H1 (cell line): Measurements from ENCODE around the gene TTC4. TPM values are rescaled to one million over a fixed set of nuclear protein-coding genes. Genes with fewer than 3 reads are reported as not detected.
A peak's percentile ranks its signal among the peaks of the same experiment; 100 is the strongest.

Experiments used
- CTCF ChIA-PET: fragments of 300-600 bp; sonication (Branson Sonifier 250); formaldehyde crosslinking; loops from one replicate; lab custom pipeline; 2021; ENCODE audit not compliant: partially characterized antibody; lab: Charles Lee
- POLR2A ChIA-PET: fragments of 300-600 bp; sonication (Branson Sonifier 250); formaldehyde crosslinking; loops from one replicate; lab custom pipeline; 2021; ENCODE audit warnings: inconsistent platforms; ENCODE audit not compliant: partially characterized antibody; lab: Charles Lee
- DNase-seq, 2 experiments: peaks; one replicate each; pipeline versions ENCODE4 v3.0.0 to v3.0.0-alpha.2; 2010 to 2022; ENCODE audit warnings: low spot score in 2 of 2, low read depth in 1 of 2, mixed read lengths in 1 of 2
- FAIRE-seq: peaks from 2 replicates; lab custom pipeline; 2011; peaks lifted over from hg19 to GRCh38; lab: Jason Lieb, UNC
- H2AFZ ChIP-seq: 2 replicates; pipeline ENCODE4 v1.8.1; 2012; ENCODE audit warnings: low read length, inconsistent platforms
- H2AK5ac ChIP-seq: 2 replicates; pipeline ENCODE4 v1.6.1; 2013; ENCODE audit warnings: low read depth, low read length
- H2BK120ac ChIP-seq: replicated peaks from 2 replicates; pipeline ENCODE3; 2013; ENCODE audit warnings: low read depth, low read length, inconsistent platforms
- H2BK12ac ChIP-seq: 2 replicates; pipeline ENCODE4 v1.6.1; 2013; ENCODE audit warnings: low read depth, low read length
- H2BK15ac ChIP-seq: 2 replicates; pipeline ENCODE4 v1.6.1; 2013; ENCODE audit warnings: low read length
- H2BK20ac ChIP-seq: 2 replicates; pipeline ENCODE4 v1.6.1; 2013; ENCODE audit warnings: low read length
- H2BK5ac ChIP-seq: 2 replicates; pipeline ENCODE4 v1.6.1; 2013; ENCODE audit warnings: low read depth, low read length
- H3K14ac ChIP-seq: 2 replicates; pipeline ENCODE4 v1.6.1; 2013; ENCODE audit warnings: inconsistent platforms; ENCODE audit not compliant: insufficient read length
- H3K18ac ChIP-seq: 2 replicates; pipeline ENCODE4 v1.6.1; 2013; ENCODE audit warnings: low read length; ENCODE audit errors: extremely low read depth
- H3K23ac ChIP-seq: 2 replicates; pipeline ENCODE4 v1.6.1; 2013; ENCODE audit warnings: inconsistent platforms; ENCODE audit not compliant: insufficient read length
- H3K23me2 ChIP-seq: 2 replicates; pipeline ENCODE4 v1.6.1; 2013; ENCODE audit warnings: low read depth, low read length
- H3K27ac ChIP-seq: 2 replicates; pipeline ENCODE4 v1.6.1; 2011; ENCODE audit warnings: low read depth, low read length, inconsistent platforms
- H3K27me3 ChIP-seq, 4 experiments: replicated peaks in 1 of 4; 1 replicate in 1 of 4; 2 replicates in 3 of 4; pipeline versions ENCODE4 v1.6.1 to v1.8.1; 2011 to 2013; ENCODE audit warnings: low read length in 3 of 4, mild to moderate bottlenecking in 3 of 4, inconsistent platforms in 2 of 4, mixed read lengths in 2 of 4, moderate library complexity in 1 of 4; ENCODE audit not compliant: control insufficient read depth in 3 of 4, insufficient read depth in 3 of 4; ENCODE audit errors: extremely low read depth in 1 of 4
- H3K36me3 ChIP-seq, 4 experiments: 2 replicates each; pipeline versions ENCODE4 v1.6.1 to v1.8.1; 2011 to 2013; ENCODE audit warnings: mild to moderate bottlenecking in 4 of 4, low read length in 3 of 4, moderate library complexity in 2 of 4, control low read depth in 1 of 4, inconsistent platforms in 1 of 4; ENCODE audit not compliant: insufficient read depth in 4 of 4, control insufficient read depth in 2 of 4
- H3K4ac ChIP-seq: replicated peaks from 2 replicates; pipeline ENCODE3; 2013; ENCODE audit warnings: low read length, low read depth, mixed read lengths, inconsistent platforms; ENCODE audit not compliant: insufficient read length
- H3K4me1 ChIP-seq, 4 experiments: replicated peaks in 1 of 4; 1 replicate in 1 of 4; 2 replicates in 3 of 4; pipeline versions ENCODE4 v1.6.1 to v1.8.1; 2011 to 2013; ENCODE audit warnings: low read length in 3 of 4, inconsistent platforms in 2 of 4, mixed read lengths in 1 of 4; ENCODE audit not compliant: insufficient read depth in 4 of 4, control insufficient read depth in 3 of 4
- H3K4me2 ChIP-seq, 2 experiments: 2 replicates each; pipeline versions ENCODE4 v1.6.1 to v1.8.1; 2011 to 2013; ENCODE audit warnings: low read depth in 2 of 2, low read length in 2 of 2, control low read depth in 1 of 2, inconsistent platforms in 1 of 2, mild to moderate bottlenecking in 1 of 2; ENCODE audit not compliant: insufficient read depth in 1 of 2
- H3K4me3 ChIP-seq, 4 experiments: fragments of 200-600, 300-600 bp in 1 of 4; sonication (generic), shearing (Covaris generic), sonication (Bioruptor Twin) in 1 of 4; 2 replicates each; pipeline versions ENCODE4 v1.5.1 to v1.8.1; 2011 to 2016; ENCODE audit warnings: low read length in 4 of 4, low read depth in 3 of 4, control low read depth in 2 of 4, inconsistent platforms in 2 of 4, mild to moderate bottlenecking in 2 of 4, mixed read lengths in 1 of 4, moderate library complexity in 1 of 4; ENCODE audit not compliant: insufficient read depth in 2 of 4; ENCODE audit errors: extremely low read depth in 1 of 4
- H3K56ac ChIP-seq: replicated peaks from 2 replicates; pipeline ENCODE3; 2013; ENCODE audit warnings: low read depth, mild to moderate bottlenecking, mixed read lengths, low read length, inconsistent platforms; ENCODE audit not compliant: insufficient read length
- H3K79me1 ChIP-seq: 2 replicates; pipeline ENCODE4 v1.6.1; 2013; ENCODE audit warnings: low read depth, low read length, control low read depth
- H3K79me2 ChIP-seq, 2 experiments: 2 replicates each; pipeline versions ENCODE4 v1.6.1 to v1.8.1; 2012 to 2013; ENCODE audit warnings: low read length in 2 of 2, mild to moderate bottlenecking in 2 of 2, inconsistent platforms in 1 of 2; ENCODE audit not compliant: insufficient read depth in 2 of 2, control insufficient read depth in 1 of 2
- H3K9ac ChIP-seq, 4 experiments: replicated peaks in 1 of 4; 1 replicate in 1 of 4; 2 replicates in 3 of 4; pipeline versions ENCODE4 v1.6.1 to v1.8.1; 2011 to 2013; ENCODE audit warnings: low read depth in 3 of 4, low read length in 3 of 4, control low read depth in 2 of 4, mild to moderate bottlenecking in 2 of 4, moderate library complexity in 2 of 4, inconsistent platforms in 1 of 4; ENCODE audit errors: extremely low read depth in 1 of 4
- H3K9me3 ChIP-seq, 2 experiments: 2 replicates each; pipeline versions ENCODE4 v1.6.1 to v1.8.1; 2012 to 2013; ENCODE audit warnings: mild to moderate bottlenecking in 2 of 2, moderate library complexity in 2 of 2, control low read depth in 1 of 2, inconsistent platforms in 1 of 2, low read depth in 1 of 2, low read length in 1 of 2, mixed read lengths in 1 of 2; ENCODE audit not compliant: insufficient read depth in 2 of 2
- H4K20me1 ChIP-seq, 2 experiments: replicated peaks in 1 of 2; 2 replicates each; pipeline versions ENCODE3 to v1.8.1; 2011 to 2013; ENCODE audit warnings: inconsistent platforms in 2 of 2, low read length in 2 of 2, mild to moderate bottlenecking in 1 of 2; ENCODE audit not compliant: insufficient read depth in 2 of 2, control insufficient read depth in 1 of 2
- H4K5ac ChIP-seq: 2 replicates; pipeline ENCODE4 v1.6.1; 2013; ENCODE audit warnings: low read length, low read depth, mixed read lengths, inconsistent platforms; ENCODE audit not compliant: insufficient read length
- H4K8ac ChIP-seq: 2 replicates; pipeline ENCODE4 v1.8.0; 2013; ENCODE audit warnings: mild to moderate bottlenecking, moderate library complexity, low read length, inconsistent platforms; ENCODE audit not compliant: insufficient read depth; ENCODE audit errors: extremely low read depth
- H4K91ac ChIP-seq: replicated peaks from 2 replicates; pipeline ENCODE3; 2013; ENCODE audit warnings: low read length, mixed read lengths, inconsistent platforms; ENCODE audit not compliant: insufficient read length
- BACH1 ChIP-seq: IDR thresholded peaks from 2 replicates; pipeline ENCODE4 v1.6.1; 2012; ENCODE audit warnings: low read length, improper control_type of control experiment
- CBX8 ChIP-seq: fragments of 300-800, 300-1000 bp; sonication (generic); IDR thresholded peaks from 2 replicates; pipeline ENCODE4 v1.7.1; 2016; ENCODE audit warnings: low read depth, low read length, borderline replicate concordance
- FOSL1 ChIP-seq: IDR thresholded peaks from 2 replicates; pipeline ENCODE4 v1.6.1; 2011; ENCODE audit warnings: mild to moderate bottlenecking, low read depth, low read length, moderate library complexity; ENCODE audit not compliant: insufficient read depth
- GTF2F1 ChIP-seq: IDR thresholded peaks from 2 replicates; pipeline ENCODE4 v1.6.1; 2012; ENCODE audit warnings: low read depth, low read length, improper control_type of control experiment, borderline replicate concordance
- KDM5A ChIP-seq: fragments of 200-600 bp; IDR thresholded peaks from 2 replicates; pipeline ENCODE4 v1.7.1; 2012; ENCODE audit warnings: mild to moderate bottlenecking, low read length, inconsistent platforms, mixed read lengths
- TCF12 ChIP-seq: IDR thresholded peaks from 2 replicates; pipeline ENCODE4 v1.6.1; 2011; ENCODE audit warnings: low read depth, mild to moderate bottlenecking, low read length
- TEAD4 ChIP-seq: IDR thresholded peaks from 2 replicates; pipeline ENCODE4 v1.6.1; 2012; ENCODE audit warnings: low read depth, low read length, inconsistent platforms, mixed read lengths
- USF2 ChIP-seq: IDR thresholded peaks from 2 replicates; pipeline ENCODE4 v1.6.1; 2011; ENCODE audit warnings: low read length, improper control_type of control experiment
- WGBS, 2 experiments: shearing (Covaris generic) in 1 of 2; methylation state at CpG; one replicate each; pipeline versions ENCODE4 v1.1.6 to v1.1.7; 2013 to 2015; ENCODE audit warnings: low lambda C conversion rate in 2 of 2, mixed read lengths in 2 of 2, inconsistent platforms in 1 of 2, low coverage in 1 of 2, missing lambda C conversion rate in 1 of 2; ENCODE audit not compliant: insufficient replicate concordance in 2 of 2, insufficient coverage in 1 of 2, insufficient read length in 1 of 2; ENCODE audit errors: extremely low coverage in 1 of 2, missing lambda C conversion rate in 1 of 2; 5-methylcytosine and 5-hydroxymethylcytosine counted together
- polyA plus RNA-seq, 7 experiments: library from polyadenylated mRNA; depleted of rRNA in 3 of 7; stranded (reverse) in 5 of 7; unstranded in 2 of 7; fragments of >200 nt in 5 of 7; fragments of 200-250 nt in 2 of 7; gene quantifications; 1 replicate in 5 of 7; 2 replicates in 1 of 7; 4 replicates in 1 of 7; pipeline versions ENCODE4 v1.2.1 to v1.2.3, GENCODE V29; 2011 to 2013; ENCODE audit warnings: missing spikeins in 2 of 7, mixed read lengths in 2 of 7
- total RNA-seq: library from RNA; stranded (reverse); fragmentation: NEBNext Ultra II Directional; extraction: Animal tissue kit (Norgen Biotek cat#: 25700); gene quantifications from 2 replicates; pipeline ENCODE4 v1.2.1, GENCODE V29; 2021

TTC4 gene
- total and polyA plus RNA-seq, 2 of the 8 experiments (the other 6 are each of a cell fraction or from before 2014, with no cell fraction given), result 21.0 to 25.1 TPM

- Histone ChIP-seq H3K4ac (no peak overlapping the region), H3K56ac (no peak overlapping the region), H3K27me3 (no peaks in the 10 kb centered on the region), H4K8ac (no peak overlapping the region), H4K91ac (peak overlapping the region; percentile 66), H2BK120ac (no peak overlapping the region), H2BK20ac (peak overlapping the region; percentile 5; the same call in 1 of the 2 replicates), H2BK15ac (peak overlapping the region; percentile 88; the same call in 1 of the 2 replicates), H3K9me3 (peaks cover 0 to 5% of the 10 kb centered on the region in 2 experiments; a peak in 2 of 4 replicates), H3K23ac (no peak overlapping the region), H3K36me3 (no peaks in the 10 kb centered on the region), H4K5ac (no peak overlapping the region), H2AFZ (no peak overlapping the region), H2AK5ac (no peak overlapping the region), H3K18ac (no peak overlapping the region; the same call in 1 of the 2 replicates), H2BK5ac (peak overlapping the region; percentile 44; the same call in 1 of the 2 replicates), H3K79me2 (no peaks in the 10 kb centered on the region), H3K9ac (no peak overlapping the region), H3K4me1 (peaks cover 2 to 11% (median 9%) of the 10 kb centered on the region in 4 experiments), H3K14ac (no peak overlapping the region), H2BK12ac (0 out of 2 replicates have a peak overlapping the region, but pooled peaks have one; percentile 43), H3K27ac (no peak overlapping the region), H4K20me1 (no peaks in the 10 kb centered on the region), H3K4me3 (no peak overlapping the region), H3K23me2 (no peaks in the 10 kb centered on the region), H3K4me2 (no peak overlapping the region), H3K79me1 (no peaks in the 10 kb centered on the region)
- TF ChIP-seq FOSL1, result no peak
- no peak for TF ChIP-seq USF2
- TF ChIP-seq TEAD4, result no peak
- TF ChIP-seq BACH1, result no peak
- TF ChIP-seq KDM5A, result no peak
- TF ChIP-seq GTF2F1, result no peak
- no peak for TF ChIP-seq TCF12
- TF ChIP-seq CBX8, result no peak
- CTCF ChIA-PET, result interaction anchor here (0.7 to 8.1 kb wide), 7 partner anchors 12 to 257 kb away, joined by 3 to 80 read pairs (median 5); partner anchors contain the start of gene TTC22
- 81% methylated on average over 5 of the region's 5 CpGs; no CpG with 5 or more reads in 1 of the 2 experiments for WGBS, 2 experiments
- FAIRE-seq, result no peak
- DNase-seq, result no peak
- POLR2A ChIA-PET, result interaction anchor here (0.9 kb wide), 1 partner anchor 35 kb away, joined by 3 read pairs; no protein-coding TSS in a partner anchor
Measured at GRCh38 chr1:54788459-54788858, 72.8 kb downstream of the TTC4 start.
